ENCODE results near the gene VCPKMT.

GRCh38 chr14:50064993-50065392, 51.4 kb downstream of the VCPKMT start:
- TF ChIP-seq CTCF (IDR thresholded peaks at IDR 0.05; ENCODE audit: low read depth, low read length, missing input control) = no peak
- no peak for TF ChIP-seq TAF1 (conservative IDR thresholded peaks at IDR 0.05)
- TF ChIP-seq SP1 (IDR thresholded peaks at IDR 0.05) = no peak
- no peak for TF ChIP-seq MAX (IDR thresholded peaks at IDR 0.05)
- no peak for TF ChIP-seq HNF4G (IDR thresholded peaks at IDR 0.05)
- no peak for TF ChIP-seq EGR1 (IDR thresholded peaks at IDR 0.05; ENCODE audit: low read depth in 2 of 2)

Measured in liver (tissue), 3 donors.